GM18870 (cell line): ENCODE data around the gene AFG1L.
"Not testable (repeated sequence)": the region's sequence is repeated elsewhere in the genome, so short reads cannot be mapped to it uniquely, and the experiment has no call there.

Source experiments
- ATAC-seq: cut with Tn5 transposase; IDR thresholded peaks from one replicate; pipeline ENCODE4 v1.9.1; 2021; ENCODE audit warnings: moderate library complexity; ENCODE audit not compliant: unreplicated experiment

AFG1L gene

GRCh38 chr6:108550256-108550655 lies 255.4 kb downstream of the AFG1L start:
- ATAC-seq: no peak

DNA sequence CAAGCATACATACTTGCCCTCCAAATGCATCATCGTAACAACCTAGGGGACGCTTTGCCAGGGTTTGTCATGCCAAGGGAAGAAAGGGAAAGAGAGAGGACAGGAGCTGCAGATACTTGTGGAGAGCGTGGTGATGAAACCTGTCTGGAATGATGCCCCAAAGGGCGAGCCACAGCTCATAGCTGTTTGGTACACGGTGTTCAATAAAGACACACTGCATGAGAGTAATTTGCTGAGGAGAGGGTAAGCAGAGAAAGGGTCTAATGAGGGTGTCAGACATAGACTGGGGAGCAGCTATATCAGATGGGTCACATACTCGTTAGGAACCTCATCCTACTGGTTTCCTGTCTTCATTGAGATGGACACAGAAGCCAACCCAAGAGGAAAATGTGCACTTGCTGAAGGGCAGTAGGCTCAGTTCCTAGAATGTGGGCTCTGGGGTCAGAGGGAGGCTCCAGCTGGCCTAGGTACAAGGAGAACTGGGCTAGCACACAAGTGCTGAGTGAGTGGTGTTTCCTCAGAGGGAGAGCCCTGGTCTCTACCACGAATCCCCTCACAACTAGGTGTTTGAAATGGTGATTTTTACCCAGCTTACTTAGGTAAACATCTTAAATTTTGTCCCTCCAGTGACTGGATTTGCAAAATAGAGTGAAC lies 260.7 kb downstream of the AFG1L start:
- ATAC-seq: no peak

DNA sequence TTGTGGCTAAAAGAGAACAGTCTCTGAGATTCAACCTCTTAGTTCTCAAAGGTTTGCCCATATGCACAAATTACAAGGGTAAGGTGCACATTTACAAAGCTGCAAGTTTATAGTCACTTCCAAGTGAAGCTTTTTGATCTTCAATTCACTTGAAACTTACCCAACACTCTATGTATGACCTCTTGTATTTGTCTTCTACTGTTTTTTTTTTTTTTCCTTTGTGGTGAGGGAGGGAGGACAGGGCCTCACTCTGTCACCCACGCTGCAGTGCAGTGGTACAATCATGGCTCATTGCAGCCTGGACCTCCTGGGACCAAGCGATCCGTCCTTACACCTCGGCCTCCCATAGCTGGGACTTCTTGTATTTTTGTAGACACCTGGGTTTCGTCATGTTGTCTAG lies 261.4 kb downstream of the AFG1L start:
- no peak for ATAC-seq

DNA sequence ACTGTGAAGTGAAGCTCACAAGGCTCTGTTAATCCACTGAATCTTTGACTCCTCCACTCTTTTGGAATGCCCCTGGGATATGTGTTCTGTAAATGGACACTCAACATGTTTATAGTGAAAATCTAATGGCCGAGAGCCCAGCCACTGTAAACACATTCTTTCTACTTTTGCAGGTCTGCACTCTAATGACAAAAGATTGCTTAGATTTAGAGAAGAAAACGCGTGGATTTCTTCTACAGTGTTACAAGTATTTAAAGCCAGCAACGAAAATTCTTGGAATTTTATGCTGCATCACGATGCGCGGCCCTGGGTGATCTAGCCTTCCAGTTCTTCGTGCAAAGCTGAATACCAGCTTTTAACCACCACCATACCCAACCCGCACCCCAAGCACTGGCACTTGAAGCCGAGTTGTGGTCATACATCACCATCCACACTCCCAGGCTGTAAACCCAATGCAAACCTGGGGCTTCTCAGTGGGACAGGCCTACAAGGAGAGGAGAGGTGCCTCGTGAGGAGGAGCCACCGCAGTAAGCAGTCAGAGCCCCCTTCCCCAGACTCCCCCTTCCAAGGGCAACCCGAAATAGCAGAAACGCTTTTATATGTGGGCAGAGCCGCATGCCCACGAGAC lies 262.1 kb downstream of the AFG1L start:
- ATAC-seq: no peak

DNA sequence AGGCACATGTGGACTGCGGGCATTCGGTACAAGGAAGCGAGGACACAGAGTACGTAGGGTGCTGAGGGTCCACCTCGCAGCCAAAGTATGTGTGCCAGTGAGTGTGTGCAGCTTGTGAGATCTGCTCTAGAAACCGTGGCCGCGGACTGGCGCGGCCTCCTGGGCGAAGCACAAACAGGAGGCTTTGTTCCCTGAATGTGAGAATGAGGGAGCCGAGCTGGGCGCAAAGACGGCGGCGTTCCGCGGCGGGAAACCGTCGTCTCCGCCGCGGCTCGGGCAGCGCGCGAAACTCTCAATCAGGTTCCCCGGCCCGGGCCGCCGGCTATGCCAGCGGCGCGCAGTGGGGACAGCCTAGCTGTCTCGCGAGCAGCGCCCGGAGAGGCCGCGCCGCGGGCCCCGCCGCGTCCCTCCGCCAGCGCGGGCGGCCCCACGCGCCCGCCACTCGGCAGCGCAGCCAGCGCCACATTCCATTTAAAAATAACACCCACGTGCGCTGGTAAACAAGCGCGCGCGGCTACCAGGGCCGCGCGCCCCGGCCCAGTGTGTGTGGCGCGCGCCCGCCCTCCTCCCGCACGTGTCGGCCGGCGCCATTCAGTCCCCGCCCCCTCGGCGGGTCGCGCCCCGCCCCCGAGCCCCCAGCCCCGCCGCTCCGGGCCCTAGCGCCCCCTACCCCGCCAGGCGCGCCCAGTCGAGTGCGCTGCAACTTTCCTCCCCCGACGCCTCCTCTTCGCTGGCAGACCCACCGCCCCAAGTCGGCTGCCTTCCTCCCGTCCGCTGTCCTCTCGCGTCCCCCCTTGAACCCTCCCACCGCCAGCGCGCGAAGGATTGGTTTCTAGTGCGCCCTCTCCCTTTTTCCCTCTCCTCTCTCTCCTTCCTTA lies 262.9 kb downstream of the AFG1L start:
- no peak for ATAC-seq

- peak; percentile 43 for ATAC-seq
Measured at GRCh38 chr6:108558372-108559096, 263.7 kb downstream of the AFG1L start.

- no peak for ATAC-seq
Measured at GRCh38 chr6:108559097-108559883, 264.4 kb downstream of the AFG1L start.

DNA sequence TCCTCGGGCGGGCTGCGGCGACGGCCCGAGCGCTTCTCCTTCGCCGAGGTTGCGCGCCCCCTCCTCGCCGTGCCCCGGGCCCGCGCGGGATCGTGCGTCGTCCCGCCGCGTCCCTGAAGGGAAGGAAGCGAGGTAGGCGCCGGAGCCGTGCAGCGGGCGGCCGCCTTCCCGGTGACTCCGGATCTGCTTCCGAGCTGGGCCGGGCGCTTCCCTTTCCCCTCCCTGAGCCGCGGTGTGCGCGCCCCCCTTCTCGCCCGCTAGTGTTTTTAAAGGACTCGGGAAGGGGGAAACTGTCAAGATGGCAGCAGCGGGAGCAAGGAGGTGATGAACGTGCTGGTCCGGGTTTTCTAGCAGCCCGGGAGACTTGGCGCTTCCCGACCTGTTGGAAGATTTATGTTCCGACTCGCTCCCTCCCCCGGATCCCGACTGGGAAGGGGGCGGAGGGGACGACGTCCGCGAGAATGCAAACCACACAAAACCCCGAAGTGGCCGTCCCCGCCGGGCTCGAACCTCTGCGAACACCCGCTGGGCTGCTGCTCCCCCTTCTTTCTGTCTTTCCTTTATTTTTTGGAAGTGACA lies 265.1 kb downstream of the AFG1L start:
- no peak for ATAC-seq

- no peak for ATAC-seq
Measured at GRCh38 chr6:108560463-108561308, 265.8 kb downstream of the AFG1L start, which contains the start of gene FOXO3. TSS of gene FOXO3 (plus strand) at chr6:108560917. CDS start at chr6:108561209, 292 bp downstream.

- not testable (repeated sequence) for ATAC-seq
Measured at GRCh38 chr6:108561309-108561647, 266.4 kb downstream of the AFG1L start.

GRCh38 chr6:108561742-108562502 lies 267.1 kb downstream of the AFG1L start:
- no peak for ATAC-seq

- ATAC-seq: no peak
Measured at GRCh38 chr6:108562503-108562993, 267.7 kb downstream of the AFG1L start.

DNA sequence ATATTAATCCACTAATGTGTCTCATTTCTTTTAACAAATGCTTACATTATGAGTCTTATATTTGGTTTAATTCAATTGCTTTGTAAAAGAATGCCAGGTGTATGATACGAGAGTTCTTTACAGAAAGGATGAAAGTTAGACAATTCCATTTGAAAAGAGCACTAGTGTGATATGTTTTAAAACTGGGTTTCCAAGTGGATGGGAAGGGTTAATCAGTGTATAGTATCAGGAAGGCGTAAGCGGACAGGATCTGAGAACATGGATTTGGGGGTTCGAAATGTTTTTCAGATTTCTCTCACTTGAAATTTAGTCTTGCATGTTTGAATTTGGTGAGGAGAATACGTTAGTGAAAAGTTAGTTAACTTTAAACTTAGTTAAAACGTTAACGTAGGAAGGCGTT lies 268.4 kb downstream of the AFG1L start:
- ATAC-seq: no peak

GRCh38 chr6:108564178-108564577 lies 269.3 kb downstream of the AFG1L start:
- ATAC-seq: no peak

DNA sequence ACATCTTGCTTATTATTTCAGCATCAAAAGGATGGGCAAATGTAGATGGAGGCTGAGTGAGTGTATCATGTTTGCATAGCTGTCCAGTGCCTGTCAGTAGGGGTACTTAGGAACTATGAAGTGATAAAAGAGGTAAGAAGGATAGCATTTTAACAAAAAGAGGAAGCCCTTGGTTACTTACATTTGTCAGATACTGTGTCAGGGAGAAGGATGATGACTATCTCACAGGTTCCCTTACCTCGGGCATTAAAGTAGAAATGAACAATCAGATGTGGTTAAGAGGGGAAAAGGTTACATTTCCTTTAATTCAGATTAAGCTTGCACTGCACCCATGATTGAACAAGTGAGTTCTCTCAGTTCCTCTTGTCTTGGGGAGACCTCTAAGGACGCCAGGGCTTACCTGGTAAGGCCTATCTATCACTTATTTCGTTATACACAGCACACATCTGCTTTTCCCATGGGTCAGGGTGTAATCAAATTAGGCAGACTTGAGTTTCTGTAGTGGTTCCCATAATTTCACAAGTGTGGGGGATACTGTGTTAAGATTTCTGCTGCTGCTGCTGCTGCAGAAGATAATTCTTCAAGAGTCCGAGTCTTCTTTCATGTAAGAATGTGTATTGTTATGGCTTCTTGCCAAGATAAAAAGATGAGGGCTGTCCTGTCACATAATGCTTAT lies 270.4 kb downstream of the AFG1L start:
- ATAC-seq: peak; percentile 73

DNA sequence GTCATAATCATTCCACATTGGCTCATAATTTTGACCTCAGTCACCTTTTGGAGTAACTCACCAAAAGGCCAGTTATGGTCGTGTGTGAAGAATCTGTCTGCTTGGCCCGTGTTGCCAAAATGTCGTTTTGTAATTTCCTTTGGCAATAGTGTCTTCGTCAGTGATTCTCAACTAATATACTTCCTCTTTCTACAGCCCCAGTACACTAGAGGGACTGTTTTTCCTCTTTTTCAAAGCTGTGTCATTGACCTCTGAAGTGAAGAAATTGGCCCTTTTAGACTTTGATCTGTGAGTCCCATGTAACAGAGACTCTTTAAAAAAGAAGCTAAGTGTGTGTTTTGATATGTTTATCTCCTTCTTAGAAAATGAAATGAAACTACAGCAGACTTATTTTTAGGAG lies 271.0 kb downstream of the AFG1L start:
- no peak for ATAC-seq

GRCh38 chr6:108566406-108566805 lies 271.6 kb downstream of the AFG1L start:
- ATAC-seq: no peak

- ATAC-seq: no peak
Measured at GRCh38 chr6:108568101-108568500, 273.2 kb downstream of the AFG1L start.
